Measurements from ENCODE around the gene ITLN2. TPM values are rescaled to one million over a fixed set of nuclear protein-coding genes. Genes with fewer than 3 reads are reported as not detected.

ITLN2 gene
- 0.64 to 0.98 TPM (median 0.83 TPM) in 5 replicates for total RNA-seq (2022; extraction: Qiagen RNA extraction)

DNA sequence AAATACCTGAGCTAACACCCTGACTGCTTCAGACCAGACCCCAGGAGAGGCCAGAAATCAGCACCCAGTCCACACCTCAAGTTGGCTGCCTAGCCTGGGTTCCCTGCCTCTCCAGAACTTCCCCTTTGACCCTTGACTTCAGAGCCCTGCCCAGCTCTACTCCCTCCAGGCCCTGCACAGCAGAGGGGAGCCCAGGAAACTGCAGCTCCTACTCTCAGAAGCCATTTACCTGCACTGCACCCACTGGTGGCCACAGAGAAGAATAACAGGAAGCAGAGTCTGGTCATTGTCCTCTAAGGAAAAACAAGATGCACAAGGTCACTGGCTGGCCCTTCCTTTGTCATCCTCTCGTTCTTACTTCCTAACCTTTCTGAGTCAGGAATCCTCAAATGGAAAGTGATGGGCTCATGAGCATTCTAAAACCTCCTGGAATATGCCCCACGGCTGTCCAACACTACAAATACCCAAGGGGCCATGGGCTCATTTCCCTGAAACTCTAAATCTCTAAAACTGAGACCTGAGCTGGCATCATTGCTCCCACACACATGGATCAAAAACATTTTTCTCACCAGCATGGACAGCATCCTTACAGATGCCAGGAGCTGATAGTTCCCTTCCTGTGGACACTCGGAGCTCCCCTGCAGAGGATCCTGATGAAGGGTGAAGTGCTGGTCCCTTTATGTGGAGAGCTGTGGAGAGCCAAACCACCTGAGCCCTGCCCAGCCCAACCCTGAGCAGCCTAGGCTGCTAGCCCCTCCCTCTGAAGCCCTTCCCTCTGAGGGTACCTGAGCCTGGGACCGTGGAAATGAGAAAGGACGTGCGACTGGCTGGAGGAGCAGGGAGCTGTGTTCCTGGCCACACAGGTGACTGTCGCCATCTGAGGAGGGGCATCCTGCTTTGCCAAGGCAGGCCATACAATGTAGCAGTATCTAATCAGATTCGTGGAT lies at the start of gene ITLN2:
Gene ITLN2, minus strand, starts transcription at position 652 of the 947 bp plus-strand sequence. Its CDS starts 68 bp downstream, at position 584.

Other genes with a start within 250 kb of the ITLN2 start
- gene CD48, start 243.0 kb downstream of the ITLN2 start, total RNA-seq (2022; extraction: Qiagen RNA extraction): not detected in 5 replicates
- gene SLAMF7, start 215.6 kb downstream of the ITLN2 start, total RNA-seq (2022; extraction: Qiagen RNA extraction): 1.0 to 2.2 TPM (median 1.6 TPM) in 5 replicates
- gene LY9, start 158.6 kb downstream of the ITLN2 start, total RNA-seq (2022; extraction: Qiagen RNA extraction): 0.12 to 0.23 TPM (median 0.15 TPM) in 5 replicates
- not detected in 5 replicates for gene CD244, start 91.9 kb downstream of the ITLN2 start, total RNA-seq (2022; extraction: Qiagen RNA extraction)
- gene ITLN1, start 69.6 kb downstream of the ITLN2 start, total RNA-seq (2022; extraction: Qiagen RNA extraction): not detected in 5 replicates
- 48.2 to 73.2 TPM (median 62.9 TPM) in 5 replicates for gene F11R, start 66.3 kb upstream of the ITLN2 start, total RNA-seq (2022; extraction: Qiagen RNA extraction)
- 0.15 to 0.48 TPM (median 0.26 TPM) in 3 of 5 replicates, not detected in the others for gene TSTD1, start 84.2 kb upstream of the ITLN2 start, total RNA-seq (2022; extraction: Qiagen RNA extraction)
- gene USF1, start 91.2 kb upstream of the ITLN2 start, total RNA-seq (2022; extraction: Qiagen RNA extraction): 42.5 to 51.3 TPM (median 49.0 TPM) in 5 replicates
- 0.07 to 0.09 TPM (median 0.07 TPM) in 5 replicates for gene ARHGAP30, start 115.1 kb upstream of the ITLN2 start, total RNA-seq (2022; extraction: Qiagen RNA extraction)
- gene NECTIN4, start 134.7 kb upstream of the ITLN2 start, total RNA-seq (2022; extraction: Qiagen RNA extraction): 1.6 to 1.9 TPM (median 1.8 TPM) in 5 replicates
- 1.8 to 2.1 TPM (median 1.8 TPM) in 5 replicates for gene KLHDC9, start 143.6 kb upstream of the ITLN2 start, total RNA-seq (2022; extraction: Qiagen RNA extraction)
- gene PFDN2, start 163.2 kb upstream of the ITLN2 start, total RNA-seq (2022; extraction: Qiagen RNA extraction): 98.5 to 110 TPM (median 106 TPM) in 5 replicates
- 25.8 to 32.2 TPM (median 31.0 TPM) in 5 replicates for gene NIT1, start 163.3 kb upstream of the ITLN2 start, total RNA-seq (2022; extraction: Qiagen RNA extraction)
- 30.9 to 35.3 TPM (median 31.4 TPM) in 5 replicates for gene DEDD, start 177.9 kb upstream of the ITLN2 start, total RNA-seq (2022; extraction: Qiagen RNA extraction)
- gene UFC1, start 199.2 kb upstream of the ITLN2 start, total RNA-seq (2022; extraction: Qiagen RNA extraction): 87.5 to 144 TPM (median 90.2 TPM) in 5 replicates
- 15.8 to 24.1 TPM (median 22.5 TPM) in 5 replicates for gene USP21, start 204.7 kb upstream of the ITLN2 start, total RNA-seq (2022; extraction: Qiagen RNA extraction)
- 12.2 to 15.7 TPM (median 15.2 TPM) in 5 replicates for gene PPOX, start 211.6 kb upstream of the ITLN2 start, total RNA-seq (2022; extraction: Qiagen RNA extraction)
- 20.3 to 25.7 TPM (median 24.3 TPM) in 5 replicates for gene B4GALT3, start 222.7 kb upstream of the ITLN2 start, total RNA-seq (2022; extraction: Qiagen RNA extraction)
- 0.01 to 0.02 TPM (median 0.01 TPM) in 4 of 5 replicates, not detected in the other for gene ADAMTS4, start 244.2 kb upstream of the ITLN2 start, total RNA-seq (2022; extraction: Qiagen RNA extraction)
- gene NDUFS2, start 247.6 kb upstream of the ITLN2 start, total RNA-seq (2022; extraction: Qiagen RNA extraction): 78.6 to 115 TPM (median 82.0 TPM) in 5 replicates

Measured in A549 treated with AZD2906 at 1 μM for 4 hours (cell line).